Colonic mucosa (tissue), 4 donors: Measurements from ENCODE around the gene STK11. TPM values are rescaled to one million over a fixed set of nuclear protein-coding genes. Genes with fewer than 3 reads are reported as not detected.
A peak's percentile ranks its signal among the peaks of the same experiment; 100 is the strongest.

Experiments used
- DNase-seq: peaks from one replicate; pipeline ENCODE4 v3.0.0-alpha.2; 2020
- H3K27ac ChIP-seq: fragments of 200-600 bp; one replicate; pipeline ENCODE4 v1.8.0; 2021
- H3K27me3 ChIP-seq: fragments of 200-600 bp; one replicate; pipeline ENCODE4 v1.8.0; 2021
- H3K36me3 ChIP-seq: fragments of 200-600 bp; one replicate; pipeline ENCODE4 v1.8.0; 2021
- H3K4me1 ChIP-seq: fragments of 200-600 bp; one replicate; pipeline ENCODE4 v1.8.0; 2021; ENCODE audit warnings: mild to moderate bottlenecking
- H3K4me3 ChIP-seq: fragments of 200-600 bp; one replicate; pipeline ENCODE4 v1.8.0; 2021
- H3K9ac ChIP-seq, 2 donors: one replicate each; pipeline ENCODE4 v1.7.0; 2013; ENCODE audit warnings: control low read depth in 2 of 2, low read depth in 2 of 2, low read length in 2 of 2
- H3K9me3 ChIP-seq: fragments of 200-600 bp; one replicate; pipeline ENCODE4 v1.8.0; 2021
- intact Hi-C: fragments of 100-400 bp; cut with DNase I; formaldehyde crosslinking; loops from one replicate; pipeline ENCODE4 v1.14.1; 2022
- total RNA-seq, 2 donors: library from RNA; stranded (reverse); fragmentation: NEBNext Ultra II Directional in 1 of 2; extraction: Animal tissue kit (Norgen Biotek cat#: 25700) in 1 of 2; gene quantifications; one replicate each; pipeline ENCODE4 v1.2.1, GENCODE V29; 2021
- TF ChIP-seq, protein P1 (sequence below): fragments of 200-600 bp; IDR thresholded peaks from one replicate; pipeline ENCODE4 v1.8.0; 2022; ENCODE audit warnings: antibody characterized with exemption, mild to moderate bottlenecking
- donor health status: healthy.
- donor health status: DM: no; HTN: no; CAD: no.
- donor health status: DM: no; HTN: no; CAD: no.

The STK11 gene
- total RNA-seq, 2 donors from 2014 or later = 76.3 to 103 TPM

DNA sequence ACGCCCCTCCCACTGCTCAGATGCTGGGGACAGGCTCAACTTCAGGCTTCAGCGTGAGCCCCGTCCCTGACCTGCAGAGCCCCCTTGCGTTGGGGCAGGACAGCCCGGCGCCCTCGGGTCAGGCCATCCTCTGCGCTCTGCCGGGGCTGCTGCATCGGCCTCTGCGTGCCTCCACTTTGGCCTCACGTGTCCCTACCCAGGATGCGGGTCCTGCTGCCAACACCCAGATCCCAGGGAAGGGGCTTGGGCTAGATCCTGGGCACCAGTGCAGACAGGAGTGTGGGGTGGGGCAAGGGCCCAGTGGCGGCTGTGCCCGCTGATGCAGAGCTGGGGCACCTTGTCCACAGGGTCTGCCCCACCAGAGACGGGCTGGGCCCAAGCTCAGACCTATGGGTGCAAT is 19.3 kb downstream of the STK11 start:
- Histone ChIP-seq H3K27ac (no peak overlapping the region), H3K36me3 (peaks cover 36% of the 10 kb centered on the region), H3K9me3 (no peaks in the 10 kb centered on the region), H3K4me1 (no peaks in the 10 kb centered on the region), H3K4me3 (no peak overlapping the region), H3K9ac (no peak overlapping the region), H3K27me3 (no peaks in the 10 kb centered on the region)
- TF ChIP-seq, protein P1, sequence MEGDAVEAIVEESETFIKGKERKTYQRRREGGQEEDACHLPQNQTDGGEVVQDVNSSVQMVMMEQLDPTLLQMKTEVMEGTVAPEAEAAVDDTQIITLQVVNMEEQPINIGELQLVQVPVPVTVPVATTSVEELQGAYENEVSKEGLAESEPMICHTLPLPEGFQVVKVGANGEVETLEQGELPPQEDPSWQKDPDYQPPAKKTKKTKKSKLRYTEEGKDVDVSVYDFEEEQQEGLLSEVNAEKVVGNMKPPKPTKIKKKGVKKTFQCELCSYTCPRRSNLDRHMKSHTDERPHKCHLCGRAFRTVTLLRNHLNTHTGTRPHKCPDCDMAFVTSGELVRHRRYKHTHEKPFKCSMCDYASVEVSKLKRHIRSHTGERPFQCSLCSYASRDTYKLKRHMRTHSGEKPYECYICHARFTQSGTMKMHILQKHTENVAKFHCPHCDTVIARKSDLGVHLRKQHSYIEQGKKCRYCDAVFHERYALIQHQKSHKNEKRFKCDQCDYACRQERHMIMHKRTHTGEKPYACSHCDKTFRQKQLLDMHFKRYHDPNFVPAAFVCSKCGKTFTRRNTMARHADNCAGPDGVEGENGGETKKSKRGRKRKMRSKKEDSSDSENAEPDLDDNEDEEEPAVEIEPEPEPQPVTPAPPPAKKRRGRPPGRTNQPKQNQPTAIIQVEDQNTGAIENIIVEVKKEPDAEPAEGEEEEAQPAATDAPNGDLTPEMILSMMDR = no peak
- intact Hi-C loops = no loop called here
- DNase-seq = no peak

DNA sequence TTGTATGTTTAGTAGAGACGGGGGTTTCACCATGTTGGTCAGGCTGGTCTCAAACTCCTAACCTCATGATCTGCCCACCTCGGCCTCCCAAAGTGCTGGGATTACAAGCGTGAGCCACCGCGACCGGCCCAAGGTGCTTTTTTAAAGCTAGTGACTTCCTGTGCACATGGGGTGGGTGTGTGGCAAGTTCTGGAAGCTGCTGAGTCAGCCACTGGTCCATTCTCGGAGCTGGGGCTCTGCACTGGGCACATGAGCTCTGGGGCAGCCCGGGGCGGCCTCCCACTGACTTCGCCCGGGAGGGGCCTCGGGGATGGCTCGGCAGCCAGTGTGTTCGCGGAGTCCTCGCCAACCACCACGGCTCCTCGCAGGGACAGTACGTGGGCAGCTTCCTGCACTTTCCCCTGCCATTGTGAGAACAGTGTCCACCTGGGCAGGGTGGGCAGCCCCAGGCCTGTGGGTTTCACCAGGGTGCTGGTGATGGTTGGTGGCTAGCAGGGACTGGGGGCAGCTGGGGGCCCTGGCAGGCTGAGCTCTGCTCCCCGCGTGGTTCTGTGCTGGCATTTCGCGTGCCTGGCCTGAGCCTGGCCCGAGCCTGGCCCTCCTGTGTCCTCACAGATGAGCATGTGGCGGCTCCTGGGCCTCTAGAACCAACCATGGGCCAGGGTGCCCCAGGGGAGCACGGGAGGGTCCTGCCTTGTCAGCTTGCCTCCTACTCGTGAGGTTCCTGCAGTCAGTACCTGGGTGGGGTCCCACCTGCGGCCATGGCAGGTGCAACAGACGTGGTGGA is 20.1 kb downstream of the STK11 start:
- Histone ChIP-seq H3K9me3 (no peaks in the 10 kb centered on the region), H3K27me3 (no peaks in the 10 kb centered on the region), H3K9ac (no peak overlapping the region), H3K36me3 (peaks cover 36% of the 10 kb centered on the region), H3K4me3 (no peak overlapping the region), H3K4me1 (no peaks in the 10 kb centered on the region), H3K27ac (no peak overlapping the region)
- TF ChIP-seq, protein P1 = no peak
- intact Hi-C loops = no loop called here
- DNase-seq = no peak

DNA sequence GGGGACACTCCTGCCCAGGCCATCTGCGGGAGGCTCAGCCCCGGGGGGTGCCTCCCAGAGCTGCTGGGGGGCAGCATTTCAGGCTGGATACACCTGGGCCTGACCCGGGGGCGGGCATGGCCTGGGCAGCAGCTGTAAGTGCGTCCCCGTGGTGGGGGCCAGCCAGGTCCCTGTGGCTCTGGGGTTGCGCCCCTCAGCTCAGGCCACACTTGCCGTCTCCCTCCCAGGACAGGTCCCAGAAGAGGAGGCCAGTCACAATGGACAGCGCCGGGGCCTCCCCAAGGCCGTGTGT is 20.6 kb downstream of the STK11 start:
- Histone ChIP-seq H3K9me3 (no peaks in the 10 kb centered on the region), H3K27me3 (no peaks in the 10 kb centered on the region), H3K36me3 (peaks cover 31% of the 10 kb centered on the region), H3K9ac (no peak overlapping the region), H3K4me1 (no peaks in the 10 kb centered on the region), H3K27ac (no peak overlapping the region), H3K4me3 (no peak overlapping the region)
- TF ChIP-seq, protein P1 = no peak
- intact Hi-C loops = no loop called here
- no peak for DNase-seq

DNA sequence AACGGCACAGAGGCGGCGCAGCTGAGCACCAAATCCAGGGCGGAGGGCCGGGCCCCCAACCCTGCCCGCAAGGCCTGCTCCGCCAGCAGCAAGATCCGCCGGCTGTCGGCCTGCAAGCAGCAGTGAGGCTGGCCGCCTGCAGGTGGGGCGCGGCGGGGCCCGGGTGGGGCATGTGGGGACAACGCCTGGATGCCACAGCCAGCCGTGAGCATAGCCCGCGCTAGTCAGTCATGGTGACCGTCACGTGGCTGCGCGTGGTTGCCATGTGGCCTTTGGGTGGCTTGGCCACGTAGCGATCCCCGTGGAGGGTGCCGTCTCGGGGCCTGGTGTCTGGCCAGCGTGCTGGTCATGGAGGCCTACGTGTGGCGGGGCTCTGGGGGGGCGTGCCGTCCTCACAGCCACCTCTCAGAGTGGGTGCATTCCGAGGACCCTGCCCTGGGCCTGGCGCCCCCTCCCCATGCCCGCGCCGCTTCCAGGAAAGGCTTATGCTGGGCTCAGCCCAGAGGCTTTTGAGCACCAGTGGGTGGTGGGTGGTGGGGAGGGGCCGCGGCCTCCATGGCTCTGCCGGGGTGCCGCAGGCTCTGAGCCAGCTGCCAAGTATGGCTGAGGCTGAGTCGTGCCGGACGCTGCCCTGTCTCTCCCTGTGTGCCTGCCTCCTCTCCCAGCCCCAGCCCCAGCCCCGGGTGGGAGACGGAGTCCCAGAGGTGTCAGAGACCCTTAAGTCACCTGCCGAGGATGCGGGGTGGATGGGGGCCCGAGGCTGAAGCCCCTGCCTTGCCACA is 21.1 kb downstream of the STK11 start:
- Histone ChIP-seq H3K4me1 (no peaks in the 10 kb centered on the region), H3K27me3 (no peaks in the 10 kb centered on the region), H3K27ac (no peak overlapping the region), H3K9me3 (no peaks in the 10 kb centered on the region), H3K9ac (no peak overlapping the region), H3K4me3 (no peak overlapping the region), H3K36me3 (peaks cover 28% of the 10 kb centered on the region)
- intact Hi-C loops = no loop called here
- TF ChIP-seq, protein P1 = no peak
- no peak for DNase-seq

DNA sequence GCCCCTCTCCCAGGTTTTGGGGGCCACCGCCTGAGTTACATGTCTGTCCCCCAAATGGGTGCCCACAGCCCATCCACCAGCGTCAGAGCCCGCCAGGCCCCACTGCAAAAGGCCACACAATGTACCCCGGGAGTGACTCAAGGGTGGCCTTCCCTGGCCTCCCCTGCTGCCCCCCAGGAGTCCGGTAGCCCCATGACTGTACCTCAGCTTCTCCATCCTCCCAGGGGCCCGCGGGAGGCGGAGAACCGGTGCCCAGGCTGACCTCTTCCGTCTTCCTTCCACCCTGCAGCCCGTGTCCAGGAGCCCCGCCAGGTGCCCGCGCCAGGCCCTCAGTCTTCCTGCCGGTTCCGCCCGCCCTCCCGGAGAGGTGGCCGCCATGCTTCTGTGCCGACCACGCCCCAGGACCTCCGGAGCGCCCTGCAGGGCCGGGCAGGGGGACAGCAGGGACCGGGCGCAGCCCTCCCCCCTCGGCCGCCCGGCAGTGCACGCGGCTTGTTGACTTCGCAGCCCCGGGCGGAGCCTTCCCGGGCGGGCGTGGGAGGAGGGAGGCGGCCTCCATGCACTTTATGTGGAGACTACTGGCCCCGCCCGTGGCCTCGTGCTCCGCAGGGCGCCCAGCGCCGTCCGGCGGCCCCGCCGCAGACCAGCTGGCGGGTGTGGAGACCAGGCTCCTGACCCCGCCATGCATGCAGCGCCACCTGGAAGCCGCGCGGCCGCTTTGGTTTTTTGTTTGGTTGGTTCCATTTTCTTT is 21.9 kb downstream of the STK11 start:
- no peak overlapping the region for H3K9ac ChIP-seq
- peaks cover 22% of the 10 kb centered on the region for H3K36me3 ChIP-seq
- no peaks in the 10 kb centered on the region for H3K27me3 ChIP-seq
- H3K4me3 ChIP-seq = no peak overlapping the region
- H3K4me1 ChIP-seq = no peaks in the 10 kb centered on the region
- peak; percentile 69 for DNase-seq
- TF ChIP-seq, protein P1 = no peak
- intact Hi-C loops = no loop called here
- no peak overlapping the region for H3K27ac ChIP-seq
- no peaks in the 10 kb centered on the region for H3K9me3 ChIP-seq
